Endothelial cell (in vitro differentiated cells): ENCODE data around the gene UBE2F. TPM values are rescaled to one million over a fixed set of nuclear protein-coding genes. Genes with fewer than 3 reads are reported as not detected.
"Not testable (repeated sequence)": the region's sequence is repeated elsewhere in the genome, so short reads cannot be mapped to it uniquely, and the experiment has no call there.

Source experiments
- DNase-seq: peaks from one replicate; pipeline ENCODE4 v3.0.0; 2021; ENCODE audit warnings: low spot score
- H3K27ac Mint-ChIP-seq: one replicate; pipeline ENCODE4 v1.8.0; 2021; ENCODE audit warnings: mixed read lengths, inconsistent platforms; ENCODE audit not compliant: unreplicated experiment
- H3K27me3 Mint-ChIP-seq: one replicate; pipeline ENCODE4 v1.8.0; 2021; ENCODE audit warnings: mild to moderate bottlenecking, moderate library complexity, mixed read lengths, inconsistent platforms; ENCODE audit not compliant: unreplicated experiment
- H3K36me3 Mint-ChIP-seq: one replicate; pipeline ENCODE4 v1.8.0; 2021; ENCODE audit warnings: mild to moderate bottlenecking, low read depth, mixed read lengths, inconsistent platforms; ENCODE audit not compliant: unreplicated experiment
- H3K4me1 Mint-ChIP-seq: one replicate; pipeline ENCODE4 v1.8.0; 2021; ENCODE audit warnings: mild to moderate bottlenecking, mixed read lengths, inconsistent platforms; ENCODE audit not compliant: unreplicated experiment
- H3K4me3 Mint-ChIP-seq: one replicate; pipeline ENCODE4 v1.8.0; 2021; ENCODE audit warnings: mild to moderate bottlenecking, mixed read lengths, inconsistent platforms; ENCODE audit not compliant: unreplicated experiment
- H3K9me3 Mint-ChIP-seq: one replicate; pipeline ENCODE4 v1.8.0; 2021; ENCODE audit warnings: mixed read lengths, inconsistent platforms; ENCODE audit not compliant: unreplicated experiment
- CTCF ChIP-seq: fragments of 200-600 bp; sonication (generic); IDR thresholded peaks from one replicate; pipeline ENCODE4 v1.5.0; 2021; ENCODE audit warnings: antibody characterized with exemption; ENCODE audit not compliant: unreplicated experiment
- total RNA-seq: library from RNA; stranded (reverse); fragmentation: NEBNext Ultra II Directional; extraction: Animal tissue kit (Norgen Biotek cat#: 25700); gene quantifications from one replicate; pipeline ENCODE4 v1.2.1, GENCODE V29; 2021; ENCODE audit not compliant: unreplicated experiment

Gene UBE2F
- total RNA-seq, 1 donor from 2014 or later = 107 TPM

GRCh38 chr2:237952851-237953250 lies 14.0 kb upstream of the UBE2F start:
- Mint-ChIP-seq H3K27me3 (peaks cover 6% of the 10 kb centered on the region), H3K36me3 (peaks cover 4% of the 10 kb centered on the region), H3K4me3 (no peak overlapping the region), H3K27ac (no peak overlapping the region), H3K4me1 (no peaks in the 10 kb centered on the region), H3K9me3 (no peaks in the 10 kb centered on the region)
- DNase-seq = no peak
- no peak for TF ChIP-seq CTCF

- no peak for TF ChIP-seq CTCF
- Mint-ChIP-seq H3K4me3 (no peak overlapping the region), H3K27ac (no peak overlapping the region), H3K36me3 (peaks cover 4% of the 10 kb centered on the region), H3K27me3 (peaks cover 8% of the 10 kb centered on the region), H3K4me1 (no peaks in the 10 kb centered on the region), H3K9me3 (no peaks in the 10 kb centered on the region)
- no peak for DNase-seq
Measured at GRCh38 chr2:237955640-237956401, 11.0 kb upstream of the UBE2F start.

- H3K4me3 Mint-ChIP-seq = no peak overlapping the region
- no peaks in the 10 kb centered on the region for H3K9me3 Mint-ChIP-seq
- H3K4me1 Mint-ChIP-seq = no peaks in the 10 kb centered on the region
- DNase-seq = no peak
- H3K27me3 Mint-ChIP-seq = peaks cover 8% of the 10 kb centered on the region
- H3K27ac Mint-ChIP-seq = no peak overlapping the region
- no peak for TF ChIP-seq CTCF
- H3K36me3 Mint-ChIP-seq = peaks cover 4% of the 10 kb centered on the region
Measured at GRCh38 chr2:237956402-237956736, 10.4 kb upstream of the UBE2F start.

- H3K36me3 Mint-ChIP-seq = peaks cover 14% of the 10 kb centered on the region
- no peaks in the 10 kb centered on the region for H3K9me3 Mint-ChIP-seq
- peaks cover 2% of the 10 kb centered on the region for H3K4me1 Mint-ChIP-seq
- H3K27me3 Mint-ChIP-seq = peaks cover 11% of the 10 kb centered on the region
- H3K4me3 Mint-ChIP-seq = no peak overlapping the region
- TF ChIP-seq CTCF = no peak
- DNase-seq = no peak
- H3K27ac Mint-ChIP-seq = no peak overlapping the region
Measured at GRCh38 chr2:237961637-237962036, 5.2 kb upstream of the UBE2F start.

GRCh38 chr2:237962432-237963084 lies 4.3 kb upstream of the UBE2F start:
- peaks cover 10% of the 10 kb centered on the region for H3K36me3 Mint-ChIP-seq
- H3K27me3 Mint-ChIP-seq = peaks cover 11% of the 10 kb centered on the region
- peaks cover 3% of the 10 kb centered on the region for H3K4me1 Mint-ChIP-seq
- no peak for TF ChIP-seq CTCF
- no peak overlapping the region for H3K27ac Mint-ChIP-seq
- no peak for DNase-seq
- no peak overlapping the region for H3K4me3 Mint-ChIP-seq
- no peaks in the 10 kb centered on the region for H3K9me3 Mint-ChIP-seq

GRCh38 chr2:237963490-237963991 lies 3.3 kb upstream of the UBE2F start:
- H3K4me1 Mint-ChIP-seq = peaks cover 13% of the 10 kb centered on the region
- H3K9me3 Mint-ChIP-seq, H3K27ac Mint-ChIP-seq, H3K4me3 Mint-ChIP-seq, DNase-seq: not testable (repeated sequence)
- peaks cover 11% of the 10 kb centered on the region for H3K36me3 Mint-ChIP-seq
- peaks cover 15% of the 10 kb centered on the region for H3K27me3 Mint-ChIP-seq
